Parathyroid adenoma (tissue), 2 donors: ENCODE data around the gene ELMO2.

ENCODE experiments used
- H2AFZ ChIP-seq: fragments of 300-600 bp; sonication (generic); one replicate; pipeline ENCODE4 v1.7.0; 2017; ENCODE audit warnings: antibody characterized with exemption, mild to moderate bottlenecking
- H3K27ac ChIP-seq: fragments of 300-600 bp; sonication (generic); one replicate; pipeline ENCODE4 v1.7.0; 2017
- H3K27me3 ChIP-seq: fragments of 300-600 bp; sonication (generic); one replicate; pipeline ENCODE4 v1.7.0; 2017; ENCODE audit warnings: low read length; ENCODE audit not compliant: control insufficient read depth, insufficient read depth
- H3K36me3 ChIP-seq: fragments of 300-600 bp; sonication (generic); one replicate; pipeline ENCODE4 v1.7.0; 2017; ENCODE audit warnings: low read length; ENCODE audit not compliant: control insufficient read depth, insufficient read depth
- H3K4me1 ChIP-seq: fragments of 300-600 bp; sonication (generic); one replicate; pipeline ENCODE4 v1.7.0; 2017; ENCODE audit warnings: control low read depth
- H3K4me2 ChIP-seq: fragments of 300-600 bp; sonication (generic); one replicate; pipeline ENCODE4 v1.7.0; 2017; ENCODE audit warnings: low read length
- H3K4me3 ChIP-seq: fragments of 300-600 bp; sonication (generic); one replicate; pipeline ENCODE4 v1.7.0; 2017; ENCODE audit warnings: low read depth, low read length
- H3K79me2 ChIP-seq: fragments of 300-600 bp; sonication (generic); one replicate; pipeline ENCODE4 v1.7.0; 2017; ENCODE audit warnings: control low read depth
- H3K9ac ChIP-seq: fragments of 300-600 bp; sonication (generic); one replicate; pipeline ENCODE4 v1.7.0; 2017; ENCODE audit warnings: mild to moderate bottlenecking
- H3K9me3 ChIP-seq: fragments of 300-600 bp; sonication (generic); one replicate; pipeline ENCODE4 v1.7.0; 2017; ENCODE audit warnings: low read length; ENCODE audit not compliant: control insufficient read depth
- TF ChIP-seq, protein P1 (sequence below): fragments of 300-600 bp; sonication (generic); IDR thresholded peaks from one replicate; pipeline ENCODE4 v1.7.0; 2017; ENCODE audit warnings: antibody characterized with exemption, mild to moderate bottlenecking
- donor health status: primary hyperparathyroidism.

Gene ELMO2

DNA sequence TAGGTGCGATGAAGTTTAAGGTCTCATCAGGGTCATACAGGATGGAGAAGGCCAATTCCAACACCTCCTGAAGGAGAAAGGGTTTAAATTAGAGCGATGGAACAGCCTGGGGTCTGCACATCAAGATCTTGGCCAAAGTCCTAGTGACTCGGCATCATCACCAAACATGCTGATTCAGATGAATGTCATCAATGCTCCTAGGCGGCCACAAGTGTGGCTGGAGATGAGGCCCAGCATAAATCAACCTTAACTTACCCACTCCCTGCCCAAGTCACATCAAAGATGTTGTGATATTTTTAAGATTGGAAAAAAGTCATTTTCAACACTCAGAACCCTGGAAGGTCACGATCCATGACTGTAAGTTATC lies 37.5 kb downstream of the ELMO2 start:
- peaks cover 20% of the 10 kb centered on the region for H3K4me1 ChIP-seq
- no peaks in the 10 kb centered on the region for H3K36me3 ChIP-seq

DNA sequence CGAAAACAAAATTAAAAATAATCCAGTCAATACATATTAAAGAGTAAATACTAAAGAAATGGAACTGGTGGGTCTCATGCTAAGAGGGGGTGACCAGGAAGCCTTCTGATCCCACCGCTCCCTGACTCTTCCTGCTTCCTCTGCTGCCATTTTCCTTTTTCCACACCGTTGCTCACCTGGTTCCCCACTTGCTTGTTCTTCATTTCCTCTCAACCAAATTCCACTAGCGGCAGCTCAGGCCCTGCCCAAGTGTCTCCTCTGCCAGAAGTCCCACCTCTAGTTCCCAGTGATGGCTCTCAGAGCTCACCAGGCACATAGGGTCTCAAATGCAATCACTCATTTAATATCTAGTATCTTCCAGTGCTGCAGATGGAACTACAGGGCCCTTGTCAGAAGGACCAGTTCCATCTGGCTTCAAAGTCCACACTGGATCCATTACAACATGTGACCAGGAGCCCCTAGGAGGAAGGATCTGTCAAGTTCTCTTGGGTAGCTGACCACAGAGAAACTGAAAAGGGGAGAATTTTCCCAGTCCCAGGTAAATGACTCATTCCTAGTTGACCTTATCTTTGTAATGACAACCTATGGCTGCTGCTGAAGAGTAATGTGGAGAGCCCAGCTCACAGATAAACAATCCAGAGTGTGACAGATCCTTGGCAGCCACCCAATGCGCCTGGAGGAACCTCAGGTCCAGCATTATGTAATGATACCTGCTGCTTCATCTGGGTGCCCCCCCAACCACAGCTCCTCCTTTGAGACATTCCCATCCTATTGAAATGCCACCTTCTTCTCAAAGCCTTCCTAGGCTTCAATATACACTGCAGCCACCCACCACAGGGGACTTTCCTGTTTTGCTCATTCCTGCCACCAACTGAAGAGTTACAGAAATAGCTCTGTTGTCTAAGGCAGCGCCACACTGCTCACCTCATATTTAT lies 38.2 kb downstream of the ELMO2 start:
- Histone ChIP-seq H2AFZ (no peak overlapping the region), H3K79me2 (peaks cover 2% of the 10 kb centered on the region), H3K9me3 (no peaks in the 10 kb centered on the region), H3K27ac (peak overlapping the region; percentile 63), H3K4me1 (peaks cover 22% of the 10 kb centered on the region), H3K9ac (no peak overlapping the region), H3K4me2 (peak overlapping the region; percentile 48), H3K36me3 (no peaks in the 10 kb centered on the region), H3K27me3 (no peaks in the 10 kb centered on the region), H3K4me3 (no peak overlapping the region)
- TF ChIP-seq, protein P1, sequence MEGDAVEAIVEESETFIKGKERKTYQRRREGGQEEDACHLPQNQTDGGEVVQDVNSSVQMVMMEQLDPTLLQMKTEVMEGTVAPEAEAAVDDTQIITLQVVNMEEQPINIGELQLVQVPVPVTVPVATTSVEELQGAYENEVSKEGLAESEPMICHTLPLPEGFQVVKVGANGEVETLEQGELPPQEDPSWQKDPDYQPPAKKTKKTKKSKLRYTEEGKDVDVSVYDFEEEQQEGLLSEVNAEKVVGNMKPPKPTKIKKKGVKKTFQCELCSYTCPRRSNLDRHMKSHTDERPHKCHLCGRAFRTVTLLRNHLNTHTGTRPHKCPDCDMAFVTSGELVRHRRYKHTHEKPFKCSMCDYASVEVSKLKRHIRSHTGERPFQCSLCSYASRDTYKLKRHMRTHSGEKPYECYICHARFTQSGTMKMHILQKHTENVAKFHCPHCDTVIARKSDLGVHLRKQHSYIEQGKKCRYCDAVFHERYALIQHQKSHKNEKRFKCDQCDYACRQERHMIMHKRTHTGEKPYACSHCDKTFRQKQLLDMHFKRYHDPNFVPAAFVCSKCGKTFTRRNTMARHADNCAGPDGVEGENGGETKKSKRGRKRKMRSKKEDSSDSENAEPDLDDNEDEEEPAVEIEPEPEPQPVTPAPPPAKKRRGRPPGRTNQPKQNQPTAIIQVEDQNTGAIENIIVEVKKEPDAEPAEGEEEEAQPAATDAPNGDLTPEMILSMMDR, result no peak

More for the DNA sequence above, 37.5 kb downstream of the ELMO2 start:
- H3K4me3 ChIP-seq, result no peak overlapping the region
- H3K79me2 ChIP-seq, result peaks cover 2% of the 10 kb centered on the region
- H3K4me2 ChIP-seq, result no peak overlapping the region
- no peak overlapping the region for H3K9ac ChIP-seq
- no peak overlapping the region for H2AFZ ChIP-seq
- TF ChIP-seq, protein P1, result no peak
- no peaks in the 10 kb centered on the region for H3K27me3 ChIP-seq
- peak overlapping the region; percentile 46 for H3K27ac ChIP-seq
- H3K9me3 ChIP-seq, result no peaks in the 10 kb centered on the region

DNA sequence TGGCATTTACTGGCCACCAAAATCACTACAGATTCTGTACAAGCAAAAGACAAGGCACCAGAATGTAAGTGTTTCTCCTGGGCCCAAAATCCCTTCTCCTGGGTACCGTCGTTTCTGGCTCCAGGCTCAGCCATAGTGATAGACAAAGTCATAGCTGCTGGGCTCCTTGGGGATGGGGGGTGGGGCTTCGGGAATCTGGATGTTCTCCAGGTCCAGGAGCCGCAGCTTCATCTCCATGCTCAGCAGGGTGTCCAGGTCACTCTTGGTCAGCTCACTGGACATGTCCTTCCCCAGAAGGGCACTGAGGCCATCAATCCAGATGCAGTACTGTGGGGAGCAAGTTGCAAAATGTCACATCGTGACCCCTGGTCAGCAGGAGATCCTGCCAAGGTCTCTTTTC lies 39.2 kb downstream of the ELMO2 start:
- Histone ChIP-seq H3K36me3 (no peaks in the 10 kb centered on the region), H3K27me3 (no peaks in the 10 kb centered on the region), H3K4me2 (no peak overlapping the region), H2AFZ (no peak overlapping the region), H3K4me1 (peaks cover 25% of the 10 kb centered on the region), H3K79me2 (peaks cover 2% of the 10 kb centered on the region), H3K27ac (no peak overlapping the region), H3K4me3 (no peak overlapping the region), H3K9ac (no peak overlapping the region), H3K9me3 (no peaks in the 10 kb centered on the region)
- TF ChIP-seq, protein P1, result no peak

DNA sequence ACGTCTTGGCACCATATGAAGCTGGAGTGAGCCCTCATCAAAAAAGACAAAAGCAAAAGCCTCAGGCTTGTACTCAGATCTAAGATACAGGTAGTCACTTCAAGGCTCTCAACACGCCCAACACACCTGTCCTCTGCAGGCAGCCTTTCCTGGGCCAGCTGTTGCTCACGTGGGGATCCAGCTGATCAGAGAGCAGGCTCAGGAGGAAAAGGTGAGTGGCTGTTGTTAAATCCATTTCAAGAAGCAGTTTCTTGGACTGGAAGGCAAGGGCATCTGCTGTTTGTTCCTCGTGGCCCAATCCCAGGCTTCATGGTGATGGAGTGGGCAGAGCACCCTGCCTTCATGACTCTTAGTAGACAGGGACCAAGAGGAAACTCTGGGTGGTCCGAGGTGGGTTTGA lies 39.6 kb downstream of the ELMO2 start:
- TF ChIP-seq, protein P1, result no peak
- Histone ChIP-seq H3K79me2 (peaks cover 2% of the 10 kb centered on the region), H3K27me3 (no peaks in the 10 kb centered on the region), H3K27ac (no peak overlapping the region), H3K4me1 (peaks cover 25% of the 10 kb centered on the region), H3K36me3 (no peaks in the 10 kb centered on the region), H3K4me2 (no peak overlapping the region), H3K9me3 (no peaks in the 10 kb centered on the region), H3K4me3 (no peak overlapping the region), H2AFZ (no peak overlapping the region), H3K9ac (no peak overlapping the region)
